ENCODE data around the gene AIG1. TPM values are rescaled to one million over a fixed set of nuclear protein-coding genes. Genes with fewer than 3 reads are reported as not detected.

AIG1 gene
- total RNA-seq, 1 donor from 2014 or later, result 29.6 TPM

DNA sequence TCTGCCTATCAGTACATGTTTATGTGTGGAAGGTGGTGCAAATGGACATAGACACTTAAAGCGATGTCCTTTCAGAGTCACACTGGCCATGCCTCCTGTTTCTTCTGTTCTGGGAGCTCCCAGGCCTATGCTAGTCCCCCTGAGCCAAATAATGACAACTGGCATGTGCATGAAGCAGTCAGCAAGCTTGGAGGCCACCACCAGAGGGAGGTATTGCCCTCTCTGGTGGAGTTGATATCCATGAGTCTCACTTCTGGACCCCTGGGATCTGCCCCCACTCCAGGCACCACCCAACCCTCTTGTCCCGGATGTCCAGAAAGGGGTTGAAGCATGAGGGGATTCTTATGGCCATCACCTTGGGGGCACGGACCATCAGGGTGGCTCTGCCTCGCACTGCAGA lies 172.2 kb downstream of the AIG1 start:
- Histone ChIP-seq H3K4me1 (no peaks in the 10 kb centered on the region), H3K27me3 (ENCODE audit: low read depth) (no peaks in the 10 kb centered on the region), H3K4me3 (no peak overlapping the region), H3K27ac (no peak overlapping the region), H3K36me3 (no peaks in the 10 kb centered on the region), H3K9me3 (no peaks in the 10 kb centered on the region)
- intact Hi-C loops (cut with DNase I), result no loop called here
- ATAC-seq (peak; percentile 54 to 59), DNase-seq (peak; percentile 50)
- TF ChIP-seq, protein P1, sequence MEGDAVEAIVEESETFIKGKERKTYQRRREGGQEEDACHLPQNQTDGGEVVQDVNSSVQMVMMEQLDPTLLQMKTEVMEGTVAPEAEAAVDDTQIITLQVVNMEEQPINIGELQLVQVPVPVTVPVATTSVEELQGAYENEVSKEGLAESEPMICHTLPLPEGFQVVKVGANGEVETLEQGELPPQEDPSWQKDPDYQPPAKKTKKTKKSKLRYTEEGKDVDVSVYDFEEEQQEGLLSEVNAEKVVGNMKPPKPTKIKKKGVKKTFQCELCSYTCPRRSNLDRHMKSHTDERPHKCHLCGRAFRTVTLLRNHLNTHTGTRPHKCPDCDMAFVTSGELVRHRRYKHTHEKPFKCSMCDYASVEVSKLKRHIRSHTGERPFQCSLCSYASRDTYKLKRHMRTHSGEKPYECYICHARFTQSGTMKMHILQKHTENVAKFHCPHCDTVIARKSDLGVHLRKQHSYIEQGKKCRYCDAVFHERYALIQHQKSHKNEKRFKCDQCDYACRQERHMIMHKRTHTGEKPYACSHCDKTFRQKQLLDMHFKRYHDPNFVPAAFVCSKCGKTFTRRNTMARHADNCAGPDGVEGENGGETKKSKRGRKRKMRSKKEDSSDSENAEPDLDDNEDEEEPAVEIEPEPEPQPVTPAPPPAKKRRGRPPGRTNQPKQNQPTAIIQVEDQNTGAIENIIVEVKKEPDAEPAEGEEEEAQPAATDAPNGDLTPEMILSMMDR (IDR thresholded peaks at IDR 0.05), result peak; percentile 55

DNA sequence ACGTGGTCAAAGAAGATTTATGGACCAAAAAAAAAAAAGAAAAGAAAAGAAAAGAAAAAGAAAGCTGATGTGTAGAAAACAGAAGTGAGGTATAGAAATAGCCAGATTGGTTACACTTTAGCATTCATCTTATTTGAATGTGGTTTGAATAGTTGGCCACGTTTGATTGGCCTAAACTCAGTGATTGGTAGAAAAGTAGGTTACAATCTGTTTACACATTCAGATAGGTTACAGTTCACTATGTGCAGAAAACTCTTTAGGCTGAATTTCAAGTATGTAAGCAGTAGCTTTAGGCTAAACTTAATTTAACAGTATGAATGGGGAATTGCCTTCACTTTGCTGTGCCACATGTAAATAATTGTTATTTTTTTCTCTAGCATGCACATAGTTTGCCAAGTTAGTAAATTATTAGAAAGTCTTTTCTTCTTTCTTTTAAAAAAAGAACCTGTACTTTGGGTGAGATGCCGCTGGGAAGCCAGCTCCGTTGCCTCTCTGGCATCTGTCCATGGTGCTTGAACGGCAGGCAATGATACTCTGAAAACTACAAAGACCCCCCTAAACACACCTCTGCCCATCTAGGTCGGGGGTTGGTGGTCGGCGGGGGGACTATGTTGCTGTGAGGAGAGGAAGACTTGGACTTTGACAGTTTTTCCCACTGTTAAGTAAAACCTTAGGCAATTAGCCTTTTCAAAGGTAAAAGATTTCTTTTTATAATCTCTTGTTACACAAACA lies 173.0 kb downstream of the AIG1 start:
- TF ChIP-seq, protein P1 (IDR thresholded peaks at IDR 0.05), result no peak
- Histone ChIP-seq H3K9me3 (no peaks in the 10 kb centered on the region), H3K27ac (no peak overlapping the region), H3K36me3 (no peaks in the 10 kb centered on the region), H3K4me3 (no peak overlapping the region), H3K27me3 (ENCODE audit: low read depth) (no peaks in the 10 kb centered on the region), H3K4me1 (no peaks in the 10 kb centered on the region)
- no peak for ATAC-seq
- intact Hi-C loops (cut with DNase I), result no loop called here
- DNase-seq, result no peak

DNA sequence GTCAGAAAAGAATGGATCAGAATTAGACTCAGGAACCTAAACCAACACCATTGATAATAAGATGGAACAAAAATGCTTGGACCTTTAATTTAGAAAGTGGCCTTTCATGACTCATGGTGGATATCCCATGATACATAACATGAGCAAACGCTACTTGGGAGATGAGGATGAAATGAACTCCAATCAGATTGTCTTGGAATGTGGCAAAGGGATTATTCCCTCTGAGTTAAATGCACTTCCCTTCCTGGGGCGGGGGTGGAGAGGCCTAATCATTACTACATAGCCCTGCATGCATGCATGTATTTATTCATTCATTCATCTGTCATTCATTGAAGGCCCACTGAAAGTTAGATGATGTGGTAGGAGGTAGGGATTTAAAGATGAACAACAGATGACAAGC lies 174.0 kb downstream of the AIG1 start:
- H3K27ac ChIP-seq, result no peak overlapping the region
- intact Hi-C loops (cut with DNase I), result no loop called here
- no peak for ATAC-seq
- no peak overlapping the region for H3K4me3 ChIP-seq
- H3K27me3 ChIP-seq (ENCODE audit: low read depth), result no peaks in the 10 kb centered on the region
- H3K4me1 ChIP-seq, result no peaks in the 10 kb centered on the region
- no peaks in the 10 kb centered on the region for H3K36me3 ChIP-seq
- no peak for DNase-seq
- TF ChIP-seq, protein P1 (IDR thresholded peaks at IDR 0.05), result no peak
- H3K9me3 ChIP-seq, result no peaks in the 10 kb centered on the region

DNA sequence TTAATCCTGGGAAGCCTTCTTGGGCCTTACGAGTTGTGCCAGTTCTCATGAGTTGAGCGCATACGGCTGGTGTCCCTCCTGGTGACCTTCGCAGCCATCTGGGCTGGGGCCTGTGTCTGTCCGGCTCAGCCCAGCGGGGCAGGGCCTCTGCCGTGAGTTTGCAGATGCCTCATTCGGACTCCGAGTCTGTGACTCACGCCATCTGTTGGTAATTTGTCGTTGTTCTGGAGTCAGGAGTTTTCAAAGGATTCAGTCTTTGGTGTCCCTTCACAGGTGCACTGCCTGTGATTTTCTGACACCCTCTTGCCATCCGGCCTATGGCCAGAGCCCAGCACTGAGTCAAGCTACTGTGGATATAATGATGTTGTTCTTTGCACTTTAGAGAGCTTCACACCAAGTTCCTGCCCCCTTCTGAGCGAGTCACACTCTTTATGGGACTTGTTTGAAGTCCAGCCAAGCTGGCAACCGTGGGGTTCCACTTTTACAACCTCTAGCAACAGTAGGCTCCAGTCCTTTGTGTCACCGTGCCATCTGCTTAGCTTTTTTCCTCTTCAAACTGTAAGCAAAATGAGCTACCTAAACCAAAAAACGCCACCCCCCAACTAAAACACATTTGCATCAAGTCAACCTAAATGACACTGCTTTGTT lies 175.6 kb downstream of the AIG1 start:
- no peak for ATAC-seq
- Histone ChIP-seq H3K27me3 (ENCODE audit: low read depth) (no peaks in the 10 kb centered on the region), H3K27ac (no peak overlapping the region), H3K4me3 (no peak overlapping the region), H3K9me3 (no peaks in the 10 kb centered on the region), H3K4me1 (no peaks in the 10 kb centered on the region), H3K36me3 (no peaks in the 10 kb centered on the region)
- TF ChIP-seq, protein P1 (IDR thresholded peaks at IDR 0.05), result no peak
- DNase-seq, result no peak
- intact Hi-C loops (cut with DNase I), result no loop called here

DNA sequence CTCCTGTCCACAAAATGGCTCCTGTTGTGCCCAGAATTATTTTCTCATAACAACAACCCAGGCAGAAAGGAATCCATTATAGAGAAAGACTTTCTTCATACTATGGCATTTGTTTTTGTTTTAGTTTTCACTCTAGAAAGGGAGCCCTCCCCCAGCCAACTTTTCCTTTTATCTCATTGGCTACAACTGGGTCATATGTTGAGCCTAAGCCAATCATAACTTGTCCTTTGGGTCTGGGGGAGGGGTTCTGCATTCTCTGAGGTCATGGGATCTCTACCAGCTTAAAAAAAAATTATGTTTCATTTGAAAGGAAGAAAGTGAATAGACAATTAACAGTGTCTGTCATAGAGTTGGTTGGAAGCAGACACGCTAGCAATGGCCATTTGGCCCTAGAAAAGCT lies 177.6 kb downstream of the AIG1 start:
- Histone ChIP-seq H3K36me3 (no peaks in the 10 kb centered on the region), H3K4me1 (no peaks in the 10 kb centered on the region), H3K4me3 (no peak overlapping the region), H3K9me3 (no peaks in the 10 kb centered on the region), H3K27ac (no peak overlapping the region), H3K27me3 (ENCODE audit: low read depth) (no peaks in the 10 kb centered on the region)
- intact Hi-C loops (cut with DNase I), result no loop called here
- ATAC-seq (no peak), DNase-seq (no peak)
- TF ChIP-seq, protein P1 (IDR thresholded peaks at IDR 0.05), result no peak

Measured in lower lobe of right lung (tissue), 2 donors.